Subcutaneous adipose tissue (tissue), 4 donors: ENCODE results near the gene NPEPL1. TPM values are rescaled to one million over a fixed set of nuclear protein-coding genes. Genes with fewer than 3 reads are reported as not detected.

Source experiments
- total RNA-seq, 4 donors: library from RNA; depleted of rRNA; stranded (reverse); fragments of >200 nt; gene quantifications; one replicate each; pipeline ENCODE4 v1.1.0, GENCODE V29; 2016
- TF ChIP-seq, protein P1 (sequence below): fragments of 450-650 bp; IDR thresholded peaks from one replicate; pipeline ENCODE4 v1.5.1; 2016; ENCODE audit warnings: low read depth, mild to moderate bottlenecking, control low read depth, antibody characterized with exemption, moderate library complexity

The NPEPL1 gene
- total RNA-seq, 4 donors from 2014 or later: 20.7 to 53.3 (median 36.4) TPM

- TF ChIP-seq, protein P1, sequence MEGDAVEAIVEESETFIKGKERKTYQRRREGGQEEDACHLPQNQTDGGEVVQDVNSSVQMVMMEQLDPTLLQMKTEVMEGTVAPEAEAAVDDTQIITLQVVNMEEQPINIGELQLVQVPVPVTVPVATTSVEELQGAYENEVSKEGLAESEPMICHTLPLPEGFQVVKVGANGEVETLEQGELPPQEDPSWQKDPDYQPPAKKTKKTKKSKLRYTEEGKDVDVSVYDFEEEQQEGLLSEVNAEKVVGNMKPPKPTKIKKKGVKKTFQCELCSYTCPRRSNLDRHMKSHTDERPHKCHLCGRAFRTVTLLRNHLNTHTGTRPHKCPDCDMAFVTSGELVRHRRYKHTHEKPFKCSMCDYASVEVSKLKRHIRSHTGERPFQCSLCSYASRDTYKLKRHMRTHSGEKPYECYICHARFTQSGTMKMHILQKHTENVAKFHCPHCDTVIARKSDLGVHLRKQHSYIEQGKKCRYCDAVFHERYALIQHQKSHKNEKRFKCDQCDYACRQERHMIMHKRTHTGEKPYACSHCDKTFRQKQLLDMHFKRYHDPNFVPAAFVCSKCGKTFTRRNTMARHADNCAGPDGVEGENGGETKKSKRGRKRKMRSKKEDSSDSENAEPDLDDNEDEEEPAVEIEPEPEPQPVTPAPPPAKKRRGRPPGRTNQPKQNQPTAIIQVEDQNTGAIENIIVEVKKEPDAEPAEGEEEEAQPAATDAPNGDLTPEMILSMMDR: no peak
Observed at GRCh38 chr20:58654337-58654736, 38.3 kb upstream of the NPEPL1 start.

DNA sequence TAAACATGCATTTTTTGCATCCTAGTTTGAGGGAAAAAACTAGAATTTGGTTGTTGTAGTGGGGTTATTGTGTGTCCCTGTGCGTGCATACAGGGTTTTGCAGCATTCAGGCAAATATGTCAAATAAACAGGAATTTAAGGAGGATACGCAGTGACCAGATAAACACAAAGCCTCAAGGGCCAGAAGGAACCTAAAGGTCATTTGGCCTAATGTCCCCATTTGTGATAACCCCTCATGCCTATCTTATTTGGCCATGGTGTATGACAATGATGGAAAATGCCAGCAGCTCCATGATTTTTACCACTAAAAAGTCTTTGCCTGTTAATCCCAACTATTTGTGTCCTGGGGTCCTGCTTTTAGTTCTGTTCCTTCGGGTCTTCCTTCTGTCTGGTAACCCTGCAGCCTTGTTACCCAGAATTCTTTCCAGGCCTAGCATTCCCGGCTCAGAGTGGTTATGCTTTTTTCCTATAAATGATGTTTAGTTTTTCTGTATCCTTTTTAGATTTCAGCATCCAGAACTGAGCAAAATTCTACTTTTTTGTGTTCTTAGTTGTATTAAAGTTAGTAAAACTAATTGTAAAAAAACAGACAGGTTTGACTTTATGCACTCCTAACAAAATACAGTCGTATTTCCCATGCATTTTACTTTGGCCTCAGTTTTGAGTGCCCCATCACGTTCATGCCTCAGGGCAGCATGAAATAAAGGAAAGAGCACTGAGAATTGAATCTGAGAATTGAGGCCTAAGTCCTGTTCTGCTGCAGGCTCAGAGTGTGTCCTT, 37.1 kb upstream of the NPEPL1 start:
- TF ChIP-seq, protein P1: no peak

- TF ChIP-seq, protein P1: no peak
Observed at GRCh38 chr20:58656831-58657230, 35.8 kb upstream of the NPEPL1 start.

- TF ChIP-seq, protein P1: no peak
Observed at GRCh38 chr20:58657262-58657661, 35.3 kb upstream of the NPEPL1 start.

GRCh38 chr20:58657986-58658385, 34.6 kb upstream of the NPEPL1 start:
- TF ChIP-seq, protein P1: no peak

DNA sequence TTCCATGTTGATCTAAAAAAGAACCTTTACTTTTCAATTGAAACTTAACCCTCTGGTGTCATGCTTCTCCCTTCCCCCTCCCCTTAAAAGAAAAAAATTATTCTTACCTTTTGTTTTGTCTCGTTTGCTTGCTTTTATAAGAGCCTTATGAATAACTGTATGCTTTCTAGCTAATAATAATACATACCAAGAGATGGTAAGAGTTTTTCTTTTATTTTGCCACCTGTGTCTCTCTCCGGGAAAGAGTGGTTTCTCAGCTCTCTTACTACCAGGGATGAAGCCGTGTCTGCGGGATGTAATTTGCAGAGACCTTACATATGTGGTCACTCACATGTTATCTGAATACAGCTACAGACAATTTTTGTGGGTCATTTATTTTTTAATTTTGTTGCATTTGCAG, 33.8 kb upstream of the NPEPL1 start:
- TF ChIP-seq, protein P1: no peak

DNA sequence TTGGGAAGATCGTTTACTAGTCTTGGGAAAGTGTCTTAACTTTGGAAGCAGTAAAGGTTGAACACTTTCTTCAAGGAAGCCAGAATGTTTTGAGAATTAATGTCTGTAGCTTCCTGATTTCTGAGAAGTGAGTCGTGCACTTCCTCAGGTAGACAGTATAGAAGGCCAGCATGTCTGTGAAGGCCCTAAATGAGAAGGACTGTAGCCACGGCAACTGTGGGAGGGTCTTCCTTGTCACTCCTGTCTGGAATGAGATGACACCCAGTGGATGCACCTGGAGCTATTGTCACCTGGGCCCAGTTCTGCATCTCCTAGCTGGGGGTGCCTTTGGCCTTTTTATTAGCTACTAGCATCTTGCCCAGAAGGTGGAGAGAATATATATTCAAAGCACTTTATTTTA, 32.8 kb upstream of the NPEPL1 start:
- TF ChIP-seq, protein P1: no peak
